ENCODE results near the gene WASHC2C.
"Not testable (repeated sequence)": the region's sequence is repeated elsewhere in the genome, so short reads cannot be mapped to it uniquely, and the experiment has no call there.

DNA sequence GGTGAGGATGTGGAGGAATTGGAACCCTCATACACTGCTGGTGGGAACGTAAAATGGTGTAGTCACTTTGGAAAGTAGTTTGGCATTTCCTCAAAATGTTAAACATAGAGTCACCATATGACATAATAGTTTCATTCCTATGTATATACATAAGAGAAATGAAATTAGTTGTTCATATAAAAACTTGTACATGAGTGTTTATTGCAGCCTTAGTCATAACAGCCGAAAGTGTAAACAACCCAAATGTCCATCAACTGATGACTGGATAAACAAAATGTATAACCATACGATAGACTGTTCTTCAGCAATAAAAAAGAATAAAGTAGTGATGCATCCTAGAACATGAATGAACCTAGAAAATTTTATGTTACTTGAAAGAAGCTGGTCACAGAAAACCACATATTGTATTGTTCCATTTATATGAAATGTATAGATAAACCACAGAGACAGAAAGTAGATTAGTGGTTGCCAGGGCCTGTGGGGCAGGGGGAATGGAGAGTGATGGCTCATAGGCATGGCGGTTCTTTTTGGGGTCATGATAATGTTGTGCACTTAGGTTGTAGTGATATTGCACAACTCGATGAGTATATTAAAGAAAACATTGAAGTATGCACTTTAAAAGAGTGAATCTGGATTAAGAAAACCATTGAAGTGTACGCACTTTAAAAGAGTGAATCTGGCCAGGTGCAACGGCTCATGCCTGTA is 44.8 kb downstream of the WASHC2C start:
- TF ChIP-seq, protein P1, sequence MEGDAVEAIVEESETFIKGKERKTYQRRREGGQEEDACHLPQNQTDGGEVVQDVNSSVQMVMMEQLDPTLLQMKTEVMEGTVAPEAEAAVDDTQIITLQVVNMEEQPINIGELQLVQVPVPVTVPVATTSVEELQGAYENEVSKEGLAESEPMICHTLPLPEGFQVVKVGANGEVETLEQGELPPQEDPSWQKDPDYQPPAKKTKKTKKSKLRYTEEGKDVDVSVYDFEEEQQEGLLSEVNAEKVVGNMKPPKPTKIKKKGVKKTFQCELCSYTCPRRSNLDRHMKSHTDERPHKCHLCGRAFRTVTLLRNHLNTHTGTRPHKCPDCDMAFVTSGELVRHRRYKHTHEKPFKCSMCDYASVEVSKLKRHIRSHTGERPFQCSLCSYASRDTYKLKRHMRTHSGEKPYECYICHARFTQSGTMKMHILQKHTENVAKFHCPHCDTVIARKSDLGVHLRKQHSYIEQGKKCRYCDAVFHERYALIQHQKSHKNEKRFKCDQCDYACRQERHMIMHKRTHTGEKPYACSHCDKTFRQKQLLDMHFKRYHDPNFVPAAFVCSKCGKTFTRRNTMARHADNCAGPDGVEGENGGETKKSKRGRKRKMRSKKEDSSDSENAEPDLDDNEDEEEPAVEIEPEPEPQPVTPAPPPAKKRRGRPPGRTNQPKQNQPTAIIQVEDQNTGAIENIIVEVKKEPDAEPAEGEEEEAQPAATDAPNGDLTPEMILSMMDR (IDR thresholded peaks at IDR 0.05 in 4 of 5, conservative IDR thresholded peaks at IDR 0.05 in 1 of 5), result not testable (repeated sequence)
- not testable (repeated sequence) for TF ChIP-seq POLR2A (IDR thresholded peaks at IDR 0.05)
